GM12872 (cell line): ENCODE measurements around the gene LCE7A.

Source experiments
- TF ChIP-seq, protein P1 (sequence below): IDR thresholded peaks from 3 replicates; pipeline ENCODE4 v1.5.1; 2011; ENCODE audit warnings: low read depth, mild to moderate bottlenecking, low read length, moderate library complexity; ENCODE audit not compliant: insufficient read depth

The LCE7A gene

DNA sequence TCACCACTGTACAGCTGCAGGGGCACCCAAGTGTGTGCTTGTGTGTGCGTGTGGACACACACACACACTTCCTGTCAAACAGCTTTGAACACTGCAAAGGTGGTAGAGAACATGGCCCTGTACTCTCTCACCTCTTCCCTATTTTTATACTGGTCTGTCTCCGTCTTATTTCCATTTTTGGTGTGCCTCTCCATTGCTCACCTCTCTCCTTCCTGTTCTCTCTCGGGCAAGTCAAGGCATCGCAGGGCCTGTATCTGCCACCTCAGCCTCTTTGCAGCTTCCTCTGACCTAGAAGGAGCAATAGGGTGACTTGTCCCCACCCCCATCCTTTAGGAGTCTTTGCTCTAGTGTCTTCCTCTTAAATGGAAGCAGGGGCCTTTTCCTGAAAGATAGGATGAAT lies 20.5 kb downstream of the LCE7A start:
- TF ChIP-seq, protein P1, sequence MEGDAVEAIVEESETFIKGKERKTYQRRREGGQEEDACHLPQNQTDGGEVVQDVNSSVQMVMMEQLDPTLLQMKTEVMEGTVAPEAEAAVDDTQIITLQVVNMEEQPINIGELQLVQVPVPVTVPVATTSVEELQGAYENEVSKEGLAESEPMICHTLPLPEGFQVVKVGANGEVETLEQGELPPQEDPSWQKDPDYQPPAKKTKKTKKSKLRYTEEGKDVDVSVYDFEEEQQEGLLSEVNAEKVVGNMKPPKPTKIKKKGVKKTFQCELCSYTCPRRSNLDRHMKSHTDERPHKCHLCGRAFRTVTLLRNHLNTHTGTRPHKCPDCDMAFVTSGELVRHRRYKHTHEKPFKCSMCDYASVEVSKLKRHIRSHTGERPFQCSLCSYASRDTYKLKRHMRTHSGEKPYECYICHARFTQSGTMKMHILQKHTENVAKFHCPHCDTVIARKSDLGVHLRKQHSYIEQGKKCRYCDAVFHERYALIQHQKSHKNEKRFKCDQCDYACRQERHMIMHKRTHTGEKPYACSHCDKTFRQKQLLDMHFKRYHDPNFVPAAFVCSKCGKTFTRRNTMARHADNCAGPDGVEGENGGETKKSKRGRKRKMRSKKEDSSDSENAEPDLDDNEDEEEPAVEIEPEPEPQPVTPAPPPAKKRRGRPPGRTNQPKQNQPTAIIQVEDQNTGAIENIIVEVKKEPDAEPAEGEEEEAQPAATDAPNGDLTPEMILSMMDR: no peak

DNA sequence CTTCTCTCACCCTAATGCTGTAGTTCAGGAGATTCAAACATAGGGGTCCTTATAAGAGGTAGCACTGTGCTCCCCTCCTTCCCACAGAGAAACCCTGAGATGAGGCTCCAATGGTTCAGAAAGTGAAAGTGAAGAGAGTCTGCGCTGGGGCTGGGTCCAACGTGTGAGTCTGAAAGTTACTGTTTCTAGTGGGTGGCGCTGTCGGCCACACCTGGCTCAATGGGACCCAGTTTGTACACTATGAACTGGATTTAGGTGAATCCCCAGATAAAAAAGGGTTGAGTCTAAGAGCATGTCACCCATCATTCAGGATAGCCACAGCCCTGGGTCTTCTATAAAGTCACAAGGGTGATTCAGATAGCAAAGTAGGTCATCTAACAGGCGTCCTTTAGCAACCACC lies 21.1 kb downstream of the LCE7A start:
- TF ChIP-seq, protein P1: no peak; the same call in 2 of the 3 replicates

DNA sequence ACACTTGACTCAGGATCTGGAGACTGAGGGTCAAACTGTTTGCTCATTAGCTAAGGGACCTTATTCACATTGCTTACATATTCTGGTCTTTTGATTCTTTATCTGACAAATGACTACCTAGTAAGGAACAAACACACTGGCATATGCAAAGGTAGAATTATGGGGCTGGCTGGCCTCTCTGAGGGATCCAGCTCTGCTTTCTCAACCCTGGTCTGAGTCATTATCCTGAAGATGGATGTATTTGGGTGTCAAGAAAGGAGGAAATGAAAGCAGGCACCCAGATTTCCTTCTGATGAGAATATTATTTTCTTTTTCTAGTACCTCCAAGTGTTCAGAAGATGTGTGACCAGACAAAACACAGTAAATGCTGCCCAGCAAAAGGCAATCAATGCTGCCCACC lies 24.3 kb downstream of the LCE7A start:
- TF ChIP-seq, protein P1: no peak

DNA sequence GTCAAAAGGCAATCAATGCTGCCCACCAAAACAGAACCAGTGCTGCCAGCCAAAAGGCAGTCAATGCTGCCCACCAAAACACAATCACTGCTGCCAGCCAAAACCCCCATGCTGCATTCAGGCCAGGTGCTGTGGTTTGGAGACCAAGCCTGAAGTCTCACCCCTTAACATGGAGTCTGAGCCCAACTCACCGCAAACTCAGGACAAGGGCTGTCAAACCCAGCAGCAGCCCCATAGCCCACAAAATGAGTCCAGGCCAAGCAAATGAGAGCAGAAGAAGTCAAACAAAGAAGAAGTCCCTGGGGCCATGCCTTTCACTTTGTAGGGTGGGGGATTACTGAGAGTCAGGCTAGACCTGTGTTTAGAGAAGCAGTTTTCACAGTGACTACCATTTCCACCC lies 24.7 kb downstream of the LCE7A start:
- TF ChIP-seq, protein P1: no peak

DNA sequence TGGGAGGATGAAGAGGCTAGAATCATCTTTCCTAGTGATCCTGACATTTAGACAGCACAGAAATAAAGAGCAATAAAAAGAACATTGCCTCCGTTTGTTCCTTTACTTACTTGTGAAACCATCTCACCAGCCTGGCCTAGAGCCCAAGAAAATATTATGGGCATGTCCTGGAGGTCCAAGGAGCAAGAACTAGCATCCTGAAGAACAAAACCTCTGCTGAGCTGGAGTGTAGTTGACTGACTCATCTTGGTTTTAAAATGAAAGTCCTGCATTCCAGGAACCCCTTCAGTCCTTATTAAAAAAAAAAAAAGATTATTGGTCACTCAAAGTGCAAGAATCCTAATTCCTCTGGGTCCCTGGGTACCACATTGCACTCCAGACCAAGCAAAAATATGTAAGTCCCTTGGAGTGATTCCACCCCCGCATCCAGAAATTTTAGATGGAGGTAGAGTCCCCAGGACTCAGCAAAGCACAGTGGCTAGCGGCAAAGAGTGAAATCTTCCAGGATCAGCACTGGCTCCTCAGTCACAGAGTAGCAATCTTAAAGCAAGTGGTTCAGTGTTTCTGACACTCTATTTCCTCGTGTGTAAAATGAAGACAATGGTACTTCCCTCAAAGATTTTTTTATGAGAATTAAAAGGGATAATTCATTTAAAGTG lies 25.3 kb downstream of the LCE7A start:
- TF ChIP-seq, protein P1: no peak

DNA sequence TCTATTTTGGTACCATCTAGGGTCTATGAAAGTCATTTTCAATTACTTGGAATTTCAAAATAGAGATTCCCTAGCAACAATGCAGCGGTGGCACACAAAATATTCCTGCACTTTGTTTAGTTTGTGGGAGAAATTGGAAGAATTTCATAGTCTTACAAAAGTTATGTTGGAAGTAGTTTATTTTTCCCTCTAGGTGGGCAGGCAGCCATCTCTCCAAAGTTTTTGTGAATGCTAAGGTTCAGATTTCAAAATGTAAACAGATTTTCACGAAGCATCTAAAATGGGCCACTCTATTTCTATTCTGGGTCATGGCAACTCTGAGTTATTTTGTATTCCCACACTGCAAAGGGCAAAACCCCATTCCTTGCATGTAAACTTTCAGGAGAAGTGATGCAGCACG lies 26.3 kb downstream of the LCE7A start:
- TF ChIP-seq, protein P1: no peak

- TF ChIP-seq, protein P1: no peak
These were observed 27.1 kb downstream of the LCE7A start for GRCh38 chr1:152886758-152887409.
